ENCODE measurements around the gene SMAD2.
A peak's percentile ranks its signal among the peaks of the same experiment; 100 is the strongest.
"Not testable (repeated sequence)": the region's sequence is repeated elsewhere in the genome, so short reads cannot be mapped to it uniquely, and the experiment has no call there.

The SMAD2 gene

DNA sequence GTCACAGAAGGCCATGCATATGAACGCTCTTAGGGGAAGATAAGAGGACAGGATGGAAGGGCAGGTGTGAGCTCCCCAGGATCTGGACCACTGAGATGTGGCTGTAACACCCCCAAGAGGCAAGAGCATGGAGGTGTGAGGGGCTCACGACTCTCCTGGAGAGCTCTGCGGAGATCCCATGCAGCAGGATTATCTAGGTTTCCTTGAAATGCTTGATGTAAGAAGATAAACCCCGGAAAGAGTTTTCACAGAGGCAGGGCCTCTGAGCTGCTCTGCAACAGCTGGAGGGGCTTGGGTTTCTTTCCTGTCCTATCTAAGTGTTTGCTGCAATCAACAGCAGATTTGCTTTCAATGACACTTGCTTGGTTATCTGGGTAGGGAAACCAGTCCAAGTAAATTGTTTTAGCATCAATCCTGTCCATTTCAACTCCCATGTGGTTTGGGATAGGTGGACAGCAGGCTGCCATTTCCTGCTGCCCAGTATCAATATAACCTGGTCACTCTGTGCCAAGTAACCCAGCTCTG, 138.9 kb downstream of the SMAD2 start:
- DNase-seq: no peak

DNA sequence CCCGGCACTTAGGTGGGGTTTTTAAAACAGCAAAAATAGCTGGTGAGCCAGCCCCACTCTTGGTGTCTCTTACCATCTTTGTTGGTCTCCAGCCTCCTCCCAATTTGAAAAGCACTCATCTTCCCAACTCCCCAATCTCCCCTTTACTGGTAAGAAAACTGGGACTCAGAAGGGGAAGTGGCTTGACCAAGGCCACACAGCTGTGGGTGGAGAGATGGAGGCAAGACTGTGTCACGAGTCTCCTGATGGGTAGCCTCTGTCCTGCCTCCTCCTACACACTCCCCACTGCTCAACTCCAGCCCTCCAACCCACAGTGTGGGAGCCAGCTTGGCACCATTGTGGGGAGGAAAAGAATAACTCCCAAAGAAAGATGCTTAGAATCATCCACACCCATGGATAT, 140.4 kb downstream of the SMAD2 start:
- peak; percentile 53 to 79 (median 76) for DNase-seq

- DNase-seq: peak; percentile 21 to 60 (median 40)
These were observed 141.8 kb downstream of the SMAD2 start for GRCh38 chr18:47788621-47789020.

DNA sequence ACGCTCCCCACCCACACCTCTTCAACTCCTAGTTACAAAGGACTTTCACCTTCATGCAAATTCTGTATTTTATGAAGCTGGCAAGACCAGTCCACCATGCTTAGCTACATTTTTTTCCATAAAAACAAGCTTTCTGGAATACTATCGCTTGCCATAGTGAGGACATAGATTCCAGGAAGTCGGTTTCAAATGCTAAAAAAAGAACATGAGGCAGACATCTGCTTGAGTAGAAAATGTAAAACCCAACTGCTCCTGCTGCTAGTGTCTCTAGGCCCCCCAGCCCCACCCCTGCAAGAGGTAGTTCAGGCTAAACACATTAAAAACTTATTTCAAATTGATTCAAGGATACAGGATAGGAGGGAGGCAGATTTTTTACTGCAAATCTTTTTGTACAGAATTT, 148.9 kb downstream of the SMAD2 start:
- no peak for DNase-seq

DNA sequence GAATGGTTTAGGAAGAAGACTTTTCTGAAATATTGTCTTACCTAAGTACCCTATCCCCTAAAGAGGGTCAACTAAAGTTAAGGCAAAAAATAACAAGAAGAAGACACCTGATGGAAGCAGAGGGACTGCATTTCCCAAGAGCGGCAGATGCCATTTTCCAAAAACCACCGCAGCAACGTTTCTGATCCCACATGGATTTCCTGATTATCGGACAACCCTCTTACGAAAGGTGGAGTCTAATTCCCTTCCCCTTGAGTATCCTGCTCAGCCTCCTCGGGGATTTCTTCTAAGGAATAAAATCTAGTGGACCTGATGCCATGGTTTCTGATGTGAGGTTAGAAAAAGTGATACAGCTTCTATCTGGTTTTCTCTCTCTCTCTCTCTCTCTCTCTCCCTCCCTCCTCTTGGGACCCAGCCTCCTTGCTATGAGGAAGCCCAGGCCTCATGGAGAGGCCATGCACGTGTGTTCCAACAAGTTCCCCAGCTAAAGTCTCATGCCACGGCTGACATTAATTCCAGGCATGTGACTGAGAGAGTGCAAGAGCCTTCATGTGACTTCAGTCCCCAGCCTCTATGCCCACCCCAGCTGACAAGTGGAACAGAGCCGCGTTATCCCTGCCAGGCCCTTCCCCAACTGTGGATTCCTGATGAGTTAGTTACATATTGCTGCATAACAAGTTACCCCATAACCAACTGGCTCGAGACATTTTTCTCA, 150.3 kb downstream of the SMAD2 start:
- no peak for DNase-seq

- no peak for DNase-seq
These were observed 151.1 kb downstream of the SMAD2 start for GRCh38 chr18:47779381-47779780.

DNA sequence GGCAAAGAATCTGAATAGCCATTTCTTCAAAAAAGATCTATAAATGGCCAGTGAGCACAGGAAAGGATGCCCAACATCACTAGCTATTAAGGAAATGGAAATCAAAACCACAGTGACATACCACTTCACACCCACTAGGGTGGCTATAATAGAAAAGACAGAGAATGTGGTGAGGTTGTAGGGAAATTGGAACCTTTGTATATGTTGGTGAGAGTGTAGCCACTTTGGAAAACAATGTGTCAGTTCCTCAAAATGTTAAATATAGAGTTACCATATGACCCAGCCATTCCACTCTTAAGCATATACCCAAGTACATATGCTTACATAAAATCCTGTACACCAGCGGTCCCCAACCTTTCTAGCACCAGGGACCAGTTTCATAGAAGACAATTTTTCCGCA, 152.8 kb downstream of the SMAD2 start:
- DNase-seq: peak; percentile 31 to 77 (median 50)

DNA sequence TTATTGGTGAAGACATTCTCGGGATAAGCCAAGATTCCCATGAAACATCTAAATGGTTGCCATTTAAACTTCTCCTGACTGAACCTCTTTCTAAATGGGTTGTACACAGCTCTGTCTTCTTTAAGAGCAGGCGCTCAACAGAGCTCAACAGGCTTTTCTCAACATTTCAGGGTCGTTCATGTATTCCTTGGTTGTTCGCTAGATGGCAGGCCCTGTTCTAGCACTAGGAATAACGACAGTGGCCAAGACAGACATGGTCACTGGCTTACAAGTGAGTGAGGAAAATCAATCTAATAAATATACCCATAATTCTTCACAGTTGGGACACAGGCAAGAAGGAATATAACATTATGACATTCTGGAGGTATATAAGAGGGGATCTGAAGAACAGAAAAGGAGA, 154.5 kb downstream of the SMAD2 start:
- DNase-seq: no peak

DNA sequence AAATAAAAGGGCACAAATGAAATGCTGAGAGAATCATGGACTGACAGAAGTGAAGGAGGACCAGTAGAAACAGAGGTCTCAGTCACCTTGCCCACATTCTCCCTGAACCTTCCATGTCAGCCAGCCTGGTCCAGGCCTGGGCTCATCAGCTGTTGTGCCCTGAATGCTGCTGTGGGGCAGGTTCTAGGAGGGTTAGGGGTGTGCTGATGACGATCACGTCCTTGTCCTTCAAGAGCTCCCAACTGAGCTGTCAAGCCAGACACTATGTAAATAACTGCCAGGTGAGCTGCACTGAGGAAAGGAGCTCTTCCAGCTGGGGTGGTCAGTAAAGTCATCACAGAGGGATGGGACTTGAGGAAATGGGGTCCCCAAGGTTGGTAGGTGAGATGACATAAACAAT, 156.5 kb downstream of the SMAD2 start:
- no peak for DNase-seq

DNA sequence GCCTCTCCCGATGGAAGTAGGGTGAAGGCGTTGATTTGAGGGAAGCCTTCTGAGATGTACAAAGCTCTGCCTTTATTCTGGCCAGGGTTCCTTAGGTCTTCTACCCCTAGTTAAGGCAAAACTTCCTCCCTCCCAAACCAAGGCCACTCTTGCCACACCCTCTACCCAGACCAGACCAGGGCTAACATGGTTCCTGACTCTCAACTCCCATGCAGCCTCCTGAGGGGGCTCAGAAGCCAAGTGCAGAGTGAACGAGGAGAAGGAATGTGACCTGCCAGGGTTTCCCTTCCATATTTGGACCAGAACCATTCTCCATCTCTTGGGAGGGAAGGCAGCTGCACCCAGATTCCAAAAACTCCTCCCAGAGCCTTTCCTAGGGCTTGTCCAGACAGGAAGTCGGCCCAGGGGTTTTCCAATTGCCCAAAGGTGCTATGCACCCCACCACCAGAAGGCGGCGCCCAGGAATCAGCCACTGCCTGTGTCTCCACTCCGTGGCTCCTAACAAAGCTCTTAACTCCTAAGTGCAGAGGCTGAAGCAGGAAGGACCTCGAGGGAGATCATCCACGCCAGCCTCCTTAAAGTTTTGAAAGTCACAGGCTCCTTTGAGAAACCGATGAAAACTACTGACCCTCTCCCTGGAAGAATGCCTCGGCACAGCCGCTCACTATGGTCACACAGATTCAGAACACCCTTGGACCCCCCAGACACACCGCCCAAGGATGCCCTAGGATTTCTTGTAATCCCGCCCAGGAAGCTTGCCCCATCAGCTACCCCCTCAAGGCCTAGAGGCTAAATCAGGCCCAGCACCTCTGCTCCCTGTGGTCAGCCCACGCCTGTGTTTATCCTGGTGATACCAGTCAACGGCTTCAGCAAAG, 157.8 kb downstream of the SMAD2 start:
- DNase-seq: peak; percentile 78 to 86 (median 82)

DNA sequence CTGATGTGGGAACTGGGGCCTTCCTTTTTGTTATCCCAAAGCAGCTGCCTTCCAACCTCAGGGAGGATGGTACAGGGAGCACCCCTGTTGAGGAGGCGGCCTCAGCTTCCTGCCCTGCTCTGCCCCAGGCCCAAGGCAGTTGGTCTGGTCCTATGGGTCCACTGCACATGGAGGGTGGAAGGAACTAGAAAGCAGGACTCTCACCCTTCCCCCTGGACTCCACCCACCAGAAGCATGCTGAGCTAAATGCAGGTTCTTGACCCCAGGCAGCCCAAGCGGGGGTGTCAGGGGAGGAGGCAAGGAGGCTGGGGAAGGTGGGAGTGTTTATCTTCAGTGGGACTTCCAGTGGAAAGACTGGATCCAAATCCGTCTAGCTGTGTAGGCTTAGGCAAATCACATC, 158.5 kb downstream of the SMAD2 start:
- no peak for DNase-seq

DNA sequence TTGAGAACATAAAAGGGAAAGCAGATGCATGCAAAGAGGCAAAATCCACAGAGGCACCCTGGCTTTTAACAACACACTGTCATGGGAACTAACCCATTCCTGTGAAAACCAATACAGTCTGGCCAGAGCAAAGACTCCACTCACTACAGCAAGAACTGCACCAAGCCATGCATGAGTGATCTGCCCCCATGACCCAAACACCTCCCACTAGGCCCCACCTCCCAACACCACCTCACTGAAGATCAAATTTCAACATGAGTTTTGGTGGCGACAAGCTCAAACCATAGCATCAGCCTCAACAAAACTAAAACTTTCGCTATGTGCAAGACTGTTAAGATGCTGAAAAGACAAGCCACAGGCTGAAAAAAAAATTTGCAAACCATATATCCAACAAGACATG, 162.8 kb downstream of the SMAD2 start:
- no peak for DNase-seq

DNA sequence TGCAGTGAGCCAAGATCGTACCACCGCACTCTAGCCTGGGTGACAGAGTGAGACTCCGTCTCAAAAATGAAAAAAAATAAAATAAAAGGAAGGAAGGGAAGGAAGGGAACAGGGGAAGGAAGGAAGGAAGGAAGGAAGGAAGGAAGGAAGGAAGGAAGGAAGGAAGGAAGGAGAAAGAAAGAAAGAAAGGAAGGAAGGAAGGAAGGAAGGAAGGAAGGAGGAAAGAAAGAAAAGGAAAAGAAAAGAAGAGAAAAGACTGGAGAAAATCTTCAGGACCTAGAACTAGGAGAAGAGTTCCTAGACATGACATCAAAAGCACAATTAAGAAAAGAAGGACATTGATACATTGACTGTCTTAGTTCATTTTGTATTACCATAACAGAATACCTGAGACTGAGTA, 163.3 kb downstream of the SMAD2 start:
- DNase-seq: not testable (repeated sequence)

Data from suppressor macrophage (primary cell).